Measurements from ENCODE around the gene DLGAP4. TPM values are rescaled to one million over a fixed set of nuclear protein-coding genes. Genes with fewer than 3 reads are reported as not detected.

DLGAP4 gene
- total and polyA plus RNA-seq, 12 donors: 34.0 to 74.4 (median 55.6) TPM

GRCh38 chr20:36498386-36499179, 192.4 kb downstream of the DLGAP4 start:
- H3K4me3 ChIP-seq: no peak overlapping the region
- H3K27me3 ChIP-seq: no peaks in the 10 kb centered on the region
- H3K9me3 ChIP-seq: no peaks in the 10 kb centered on the region
- DNase-seq (peak; percentile 61 to 74), ATAC-seq (peak; percentile 80 to 95 (median 90))
- intact Hi-C loops (cut with DNase I): loop anchor here in 4 of 10 donors (2.0 to 5.0 kb wide), 3 partner anchors 36 to 44 kb away; partner anchors contain the start of gene MYL9 (in 3 of the 4)
- H3K27ac ChIP-seq: peak overlapping the region; percentile 56 to 88 (median 73)
- 41 to 58% methylated on average over 14 of the region's 14 CpGs for WGBS, 2 donors
- no peak for TF ChIP-seq CTCF (IDR thresholded peaks at IDR 0.05)
- H3K4me1 ChIP-seq: peaks cover 15 to 62% (median 36%) of the 10 kb centered on the region in 9 donors
- H3K36me3 ChIP-seq: peaks cover 0 to 92% (median 37%) of the 10 kb centered on the region in 9 donors

- peaks cover 11 to 56% (median 30%) of the 10 kb centered on the region in 9 donors for H3K4me1 ChIP-seq
- H3K4me3 ChIP-seq: no peak overlapping the region
- no peak for DNase-seq
- peak in 2 of 8 donors; percentile 0 to 7 for ATAC-seq
- TF ChIP-seq CTCF (IDR thresholded peaks at IDR 0.05): no peak
- H3K9me3 ChIP-seq: no peaks in the 10 kb centered on the region
- intact Hi-C loops (cut with DNase I): loop anchor here in 4 of 10 donors (2.0 to 5.0 kb wide), 3 partner anchors 36 to 43 kb away; partner anchors contain the start of gene MYL9 (in 3 of the 4)
- H3K27ac ChIP-seq: peak overlapping the region in 8 of 10 donors; percentile 34 to 88 (median 73)
- H3K27me3 ChIP-seq: no peaks in the 10 kb centered on the region
- peaks cover 0 to 92% (median 42%) of the 10 kb centered on the region in 9 donors for H3K36me3 ChIP-seq
- WGBS, 2 donors: 84 to 85% methylated on average over 26 of the region's 26 CpGs
Observed at GRCh38 chr20:36499211-36499610, 193.1 kb downstream of the DLGAP4 start.

- DNase-seq (no peak), ATAC-seq (no peak)
- H3K9me3 ChIP-seq: no peaks in the 10 kb centered on the region
- no peak overlapping the region for H3K4me3 ChIP-seq
- TF ChIP-seq CTCF (IDR thresholded peaks at IDR 0.05): no peak
- H3K36me3 ChIP-seq: peaks cover 0 to 98% (median 49%) of the 10 kb centered on the region in 9 donors
- intact Hi-C loops (cut with DNase I): loop anchor here in 4 of 10 donors (2.0 to 5.0 kb wide), 3 partner anchors 37 to 42 kb away; partner anchors contain the start of gene MYL9 (in 3 of the 4)
- H3K4me1 ChIP-seq: peaks cover 11 to 49% (median 30%) of the 10 kb centered on the region in 9 donors
- WGBS, 2 donors: 81 to 86% methylated on average over 31 of the region's 31 CpGs
- no peaks in the 10 kb centered on the region for H3K27me3 ChIP-seq
- peak overlapping the region in 2 of 10 donors; percentile 30 to 79 for H3K27ac ChIP-seq
Observed at GRCh38 chr20:36499723-36500501, 193.8 kb downstream of the DLGAP4 start.

- Histone ChIP-seq H3K27me3 (no peaks in the 10 kb centered on the region), H3K4me1 (peaks cover 9 to 33% (median 19%) of the 10 kb centered on the region in 9 donors), H3K36me3 (peaks cover 0 to 100% (median 59%) of the 10 kb centered on the region in 9 donors), H3K27ac (no peak overlapping the region), H3K9me3 (no peaks in the 10 kb centered on the region), H3K4me3 (no peak overlapping the region)
- intact Hi-C loops (cut with DNase I): no loop called here
- WGBS, 2 donors: 70 to 81% methylated on average over 3 of the region's 3 CpGs
- no peak for TF ChIP-seq CTCF (IDR thresholded peaks at IDR 0.05)
- no peak for DNase-seq
- no peak for ATAC-seq
Observed at GRCh38 chr20:36501367-36502006, 195.3 kb downstream of the DLGAP4 start.

Measured in heart right ventricle (tissue), 16 donors.